Choroid plexus epithelial cell (primary cell): ENCODE data around the gene ASAP2.

ENCODE experiments used
- DNase-seq: peaks from one replicate; pipeline ENCODE4 v3.0.0-alpha.2; 2010; ENCODE audit warnings: low read depth
- H3K4me3 ChIP-seq: 2 replicates; pipeline ENCODE4 v1.5.1; 2011; ENCODE audit warnings: low read depth, mild to moderate bottlenecking, control low read depth, low read length, moderate library complexity
- TF ChIP-seq, protein P1 (sequence below): conservative IDR thresholded peaks from 2 replicates; pipeline ENCODE4 v1.5.1; 2011; ENCODE audit warnings: low read depth, mild to moderate bottlenecking, control low read depth, inconsistent platforms, low read length, moderate library complexity

ASAP2 gene

DNA sequence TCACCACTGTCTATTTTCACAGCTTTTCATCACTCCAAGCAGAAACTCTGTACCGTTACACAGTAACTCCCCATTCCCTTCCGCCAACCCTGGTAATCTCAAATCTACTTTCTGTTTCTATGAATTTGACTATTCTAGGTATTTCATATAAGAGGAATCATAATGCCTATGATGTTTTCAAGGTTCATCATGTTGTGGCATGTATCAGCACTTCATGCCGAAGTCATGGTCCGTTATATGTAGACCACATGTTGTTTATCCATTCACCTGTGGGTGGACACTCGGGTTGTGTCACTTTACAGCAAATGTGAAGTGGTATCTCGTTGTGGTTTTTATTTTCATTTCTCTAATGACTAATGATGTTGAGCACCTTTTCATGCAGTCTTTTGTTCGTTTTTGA lies 238.5 kb downstream of the ASAP2 start:
- TF ChIP-seq, protein P1, sequence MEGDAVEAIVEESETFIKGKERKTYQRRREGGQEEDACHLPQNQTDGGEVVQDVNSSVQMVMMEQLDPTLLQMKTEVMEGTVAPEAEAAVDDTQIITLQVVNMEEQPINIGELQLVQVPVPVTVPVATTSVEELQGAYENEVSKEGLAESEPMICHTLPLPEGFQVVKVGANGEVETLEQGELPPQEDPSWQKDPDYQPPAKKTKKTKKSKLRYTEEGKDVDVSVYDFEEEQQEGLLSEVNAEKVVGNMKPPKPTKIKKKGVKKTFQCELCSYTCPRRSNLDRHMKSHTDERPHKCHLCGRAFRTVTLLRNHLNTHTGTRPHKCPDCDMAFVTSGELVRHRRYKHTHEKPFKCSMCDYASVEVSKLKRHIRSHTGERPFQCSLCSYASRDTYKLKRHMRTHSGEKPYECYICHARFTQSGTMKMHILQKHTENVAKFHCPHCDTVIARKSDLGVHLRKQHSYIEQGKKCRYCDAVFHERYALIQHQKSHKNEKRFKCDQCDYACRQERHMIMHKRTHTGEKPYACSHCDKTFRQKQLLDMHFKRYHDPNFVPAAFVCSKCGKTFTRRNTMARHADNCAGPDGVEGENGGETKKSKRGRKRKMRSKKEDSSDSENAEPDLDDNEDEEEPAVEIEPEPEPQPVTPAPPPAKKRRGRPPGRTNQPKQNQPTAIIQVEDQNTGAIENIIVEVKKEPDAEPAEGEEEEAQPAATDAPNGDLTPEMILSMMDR = no peak
- H3K4me3 ChIP-seq = no peak overlapping the region
- no peak for DNase-seq

GRCh38 chr2:9451231-9451630 lies 244.6 kb downstream of the ASAP2 start:
- TF ChIP-seq, protein P1 = no peak

More at GRCh38 chr2:9451231-9451630, 244.6 kb downstream of the ASAP2 start:
- no peak for DNase-seq
- no peak overlapping the region for H3K4me3 ChIP-seq
